Measurements from ENCODE around the gene GALNT3.

The GALNT3 gene

DNA sequence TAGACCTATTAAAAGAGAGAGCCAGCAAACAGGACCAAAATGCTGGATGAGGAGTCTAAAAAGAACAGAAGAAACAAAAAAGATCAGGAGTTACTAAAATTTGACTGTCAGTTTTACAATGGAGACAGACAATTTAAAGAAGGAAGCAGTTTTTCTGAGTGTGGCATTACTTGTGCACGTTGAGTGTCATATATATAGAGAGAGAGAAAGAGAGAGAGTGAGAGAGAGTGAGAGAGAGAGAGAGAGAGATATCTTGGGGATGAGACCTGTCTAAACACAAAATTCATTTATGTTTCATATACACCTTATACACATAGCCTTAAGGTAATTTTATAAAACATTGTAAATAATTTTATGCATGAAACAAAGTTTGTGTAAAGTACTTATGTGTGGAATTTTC, 2.1 kb upstream of the GALNT3 start:
- Histone ChIP-seq H3K36me3 (ENCODE audit: control insufficient read depth, insufficient read depth, low read length) (no peaks in the 10 kb centered on the region), H3K4me1 (ENCODE audit: control insufficient read depth, insufficient read depth, low read length) (peaks cover 1% of the 10 kb centered on the region; the same call in 1 of the 2 replicates), H3K9me3 (ENCODE audit: control insufficient read depth, insufficient read depth, low read length) (no peaks in the 10 kb centered on the region), H3K27me3 (ENCODE audit: control insufficient read depth, insufficient read depth, low read length) (no peaks in the 10 kb centered on the region), H3K4me3 (ENCODE audit: low read length) (no peak overlapping the region), H3K27ac (ENCODE audit: low read length) (no peak overlapping the region)
- DNase-seq (ENCODE audit: low read depth, low spot score) = no peak
- no CpG with 5 or more reads among the region's 1 CpG for whole genome bisulfite sequencing (ENCODE audit: insufficient coverage, insufficient read length)

DNA sequence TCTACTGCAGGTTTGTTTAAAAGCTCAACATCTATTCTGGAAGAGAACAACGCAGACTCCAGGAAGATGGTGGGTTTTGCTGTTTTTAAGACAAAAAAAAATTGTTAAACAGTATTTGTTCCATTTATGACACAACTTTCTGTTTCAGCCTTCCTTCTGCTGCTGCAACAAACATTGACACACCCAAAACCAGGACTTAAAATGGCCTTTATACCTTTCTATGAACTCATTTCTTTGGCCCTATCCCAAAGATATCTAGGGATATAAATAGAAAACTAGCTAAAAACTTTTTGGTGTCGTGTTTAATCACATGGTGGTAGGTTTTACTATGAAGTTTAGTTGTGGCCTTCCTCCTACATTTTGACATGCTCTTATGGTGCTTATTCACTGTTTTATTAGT, 964 bp upstream of the GALNT3 start:
- H3K9me3 ChIP-seq (ENCODE audit: control insufficient read depth, insufficient read depth, low read length) = no peaks in the 10 kb centered on the region
- peak overlapping the region; percentile 63; the same call in 1 of the 2 replicates for H3K4me3 ChIP-seq (ENCODE audit: low read length)
- no peak overlapping the region for H3K27ac ChIP-seq (ENCODE audit: low read length)
- H3K27me3 ChIP-seq (ENCODE audit: control insufficient read depth, insufficient read depth, low read length) = no peaks in the 10 kb centered on the region
- DNase-seq (ENCODE audit: low read depth, low spot score) = no peak
- WGBS (ENCODE audit: insufficient coverage, insufficient read length) = no CpG with 5 or more reads among the region's 2 CpGs
- H3K36me3 ChIP-seq (ENCODE audit: control insufficient read depth, insufficient read depth, low read length) = no peaks in the 10 kb centered on the region
- H3K4me1 ChIP-seq (ENCODE audit: control insufficient read depth, insufficient read depth, low read length) = peaks cover 1% of the 10 kb centered on the region; the same call in 1 of the 2 replicates

DNA sequence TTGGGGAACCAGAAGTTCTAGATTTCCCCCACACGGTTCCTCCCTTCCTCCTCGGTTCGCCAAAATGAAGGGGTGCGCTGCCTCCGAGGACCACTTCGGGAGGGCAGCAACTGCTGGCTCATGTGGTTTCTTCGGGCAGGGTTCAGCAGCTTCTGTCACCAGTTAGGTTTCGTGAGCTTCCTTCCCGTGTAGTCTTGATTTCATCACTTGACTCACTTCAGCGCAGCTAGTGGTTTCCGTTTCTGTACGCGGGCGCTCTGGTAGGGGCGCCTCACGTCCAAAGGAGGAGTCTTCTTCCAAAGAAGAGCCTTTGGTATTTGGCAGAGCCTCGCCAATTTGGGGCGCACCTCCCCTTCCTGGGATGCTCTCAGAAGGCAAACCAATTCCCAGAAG, 485 bp upstream of the GALNT3 start:
- Histone ChIP-seq H3K4me3 (ENCODE audit: low read length) (peak overlapping the region; percentile 63; the same call in 1 of the 2 replicates), H3K27me3 (ENCODE audit: control insufficient read depth, insufficient read depth, low read length) (no peaks in the 10 kb centered on the region), H3K36me3 (ENCODE audit: control insufficient read depth, insufficient read depth, low read length) (no peaks in the 10 kb centered on the region), H3K4me1 (ENCODE audit: control insufficient read depth, insufficient read depth, low read length) (peaks cover 1% of the 10 kb centered on the region; the same call in 1 of the 2 replicates), H3K9me3 (ENCODE audit: control insufficient read depth, insufficient read depth, low read length) (no peaks in the 10 kb centered on the region), H3K27ac (ENCODE audit: low read length) (no peak overlapping the region)
- no peak for DNase-seq (ENCODE audit: low read depth, low spot score)
- WGBS (ENCODE audit: insufficient coverage, insufficient read length) = no CpG with 5 or more reads among the region's 18 CpGs

DNA sequence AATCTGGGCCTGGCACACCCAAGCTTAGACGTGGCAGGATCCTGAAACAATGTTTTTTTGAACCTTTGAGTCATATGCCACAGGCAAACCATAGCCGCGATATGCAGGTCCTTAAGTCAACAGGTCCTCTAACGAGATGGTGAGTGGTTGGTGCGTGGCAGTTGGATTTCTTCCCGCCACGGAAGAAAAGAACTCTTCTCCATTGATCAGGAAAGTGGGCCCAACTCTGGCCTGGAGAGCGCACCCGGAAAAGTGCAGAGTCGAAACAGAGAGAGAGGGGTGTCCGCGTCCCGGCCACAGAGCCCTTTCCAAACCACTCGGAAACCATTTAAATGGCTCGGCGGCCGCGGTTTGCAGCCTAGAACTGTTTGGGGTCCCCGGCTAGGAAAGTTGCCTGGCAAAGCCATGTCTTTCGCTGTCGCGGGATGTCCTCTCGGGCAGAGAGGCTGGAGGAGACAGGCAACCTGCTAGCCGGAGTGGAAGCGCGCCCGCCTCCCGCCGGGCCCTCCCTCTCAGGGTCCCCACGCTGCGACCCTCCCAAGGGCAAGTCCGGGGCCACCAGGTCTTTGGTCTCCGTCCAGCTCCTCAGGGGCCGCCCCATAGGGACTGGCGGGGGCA, 777 bp downstream of the GALNT3 start:
- H3K27me3 ChIP-seq (ENCODE audit: control insufficient read depth, insufficient read depth, low read length) = no peaks in the 10 kb centered on the region
- peaks cover 1% of the 10 kb centered on the region; the same call in 1 of the 2 replicates for H3K4me1 ChIP-seq (ENCODE audit: control insufficient read depth, insufficient read depth, low read length)
- DNase-seq (ENCODE audit: low read depth, low spot score) = no peak
- no CpG with 5 or more reads among the region's 35 CpGs for WGBS (ENCODE audit: insufficient coverage, insufficient read length)
- no peak overlapping the region for H3K27ac ChIP-seq (ENCODE audit: low read length)
- H3K9me3 ChIP-seq (ENCODE audit: control insufficient read depth, insufficient read depth, low read length) = no peaks in the 10 kb centered on the region
- H3K4me3 ChIP-seq (ENCODE audit: low read length) = peak overlapping the region; percentile 63
- no peaks in the 10 kb centered on the region for H3K36me3 ChIP-seq (ENCODE audit: control insufficient read depth, insufficient read depth, low read length)

DNA sequence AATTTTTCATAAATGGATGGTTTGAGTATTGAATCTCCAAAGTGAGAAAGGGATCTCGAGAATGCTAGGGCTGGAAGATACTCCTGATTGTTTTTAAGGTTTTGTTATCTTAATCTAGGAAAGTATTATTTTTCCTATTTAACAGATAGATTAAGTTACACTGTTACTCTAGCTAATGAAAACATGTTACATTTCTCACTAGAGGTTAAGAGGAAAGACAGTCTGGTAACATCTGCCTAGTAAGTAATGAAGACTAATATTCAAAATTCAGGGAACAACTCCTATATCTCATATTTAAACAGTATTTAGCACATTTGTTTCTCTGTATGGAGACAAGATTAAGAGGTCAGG, 2.0 kb downstream of the GALNT3 start:
- no peaks in the 10 kb centered on the region; the same call in 1 of the 2 replicates for H3K36me3 ChIP-seq (ENCODE audit: control insufficient read depth, insufficient read depth, low read length)

DNA sequence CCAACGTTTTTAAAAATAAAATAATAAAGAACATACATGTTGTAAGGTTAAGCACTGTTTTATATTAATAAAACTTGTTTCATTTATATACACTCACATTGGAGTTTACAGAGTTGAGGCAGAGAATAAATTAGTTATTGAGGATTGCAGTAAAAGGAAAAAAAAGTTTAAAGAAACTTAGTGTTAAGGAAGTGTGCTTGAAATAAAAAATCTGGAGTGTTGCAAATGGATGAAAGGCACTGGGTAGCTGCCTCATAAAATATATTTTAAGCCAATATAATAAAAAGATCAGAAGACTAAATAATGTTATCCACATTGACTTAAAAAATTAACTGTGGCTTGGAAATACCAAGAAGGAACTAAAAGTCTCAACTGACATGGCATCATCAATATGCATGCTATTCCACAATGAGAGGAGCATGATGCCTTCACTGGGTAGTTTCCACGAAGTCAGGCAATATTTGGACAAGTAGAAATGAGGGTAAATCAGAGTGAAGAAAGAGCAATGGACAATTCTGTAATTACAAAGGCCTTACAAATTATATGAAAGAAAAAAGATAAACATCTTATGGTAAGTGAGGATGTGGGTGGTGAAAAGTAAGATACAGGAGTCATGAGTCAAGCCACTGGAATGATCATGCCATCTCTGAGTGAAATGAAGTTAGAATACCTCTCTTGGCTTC, 2.5 kb downstream of the GALNT3 start:
- DNase-seq (ENCODE audit: low read depth, low spot score) = no peak

More for the DNA sequence above, 2.0 kb downstream of the GALNT3 start:
- Histone ChIP-seq H3K27ac (ENCODE audit: low read length) (no peak overlapping the region), H3K4me3 (ENCODE audit: low read length) (no peak overlapping the region), H3K27me3 (ENCODE audit: control insufficient read depth, insufficient read depth, low read length) (no peaks in the 10 kb centered on the region), H3K9me3 (ENCODE audit: control insufficient read depth, insufficient read depth, low read length) (no peaks in the 10 kb centered on the region), H3K4me1 (ENCODE audit: control insufficient read depth, insufficient read depth, low read length) (peaks cover 1% of the 10 kb centered on the region; the same call in 1 of the 2 replicates)
- DNase-seq (ENCODE audit: low read depth, low spot score) = no peak
- WGBS (ENCODE audit: insufficient coverage, insufficient read length) = no CpG with 5 or more reads among the region's 1 CpG

DNA sequence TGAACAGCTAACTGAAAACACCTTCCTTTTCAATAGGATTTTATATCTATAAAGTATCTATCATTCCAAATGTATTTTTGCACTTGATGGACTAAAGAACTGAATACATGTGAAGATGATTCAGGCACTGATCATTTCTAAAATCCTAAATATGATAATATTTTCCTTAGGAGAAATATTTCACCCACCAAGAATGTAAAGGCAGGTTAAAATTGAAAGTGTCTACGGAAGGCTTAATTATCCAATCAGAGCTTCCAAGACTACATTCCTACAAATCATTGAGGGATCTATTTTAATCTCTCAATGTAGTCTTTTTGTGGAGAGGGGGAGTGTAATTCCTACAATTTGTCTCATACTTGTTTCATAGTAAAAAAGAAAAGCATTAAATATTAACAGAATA, 3.6 kb downstream of the GALNT3 start:
- Histone ChIP-seq H3K9me3 (ENCODE audit: control insufficient read depth, insufficient read depth, low read length) (no peaks in the 10 kb centered on the region), H3K4me3 (ENCODE audit: low read length) (no peak overlapping the region), H3K4me1 (ENCODE audit: control insufficient read depth, insufficient read depth, low read length) (peaks cover 1% of the 10 kb centered on the region; the same call in 1 of the 2 replicates), H3K36me3 (ENCODE audit: control insufficient read depth, insufficient read depth, low read length) (no peaks in the 10 kb centered on the region; the same call in 1 of the 2 replicates), H3K27ac (ENCODE audit: low read length) (no peak overlapping the region), H3K27me3 (ENCODE audit: control insufficient read depth, insufficient read depth, low read length) (no peaks in the 10 kb centered on the region)
- no peak for DNase-seq (ENCODE audit: low read depth, low spot score)
- no CpG with 5 or more reads among the region's 1 CpG for WGBS (ENCODE audit: insufficient coverage, insufficient read length)

More for the DNA sequence above, 2.5 kb downstream of the GALNT3 start:
- Histone ChIP-seq H3K9me3 (ENCODE audit: control insufficient read depth, insufficient read depth, low read length) (no peaks in the 10 kb centered on the region), H3K27me3 (ENCODE audit: control insufficient read depth, insufficient read depth, low read length) (no peaks in the 10 kb centered on the region), H3K4me3 (ENCODE audit: low read length) (no peak overlapping the region), H3K4me1 (ENCODE audit: control insufficient read depth, insufficient read depth, low read length) (peaks cover 2% of the 10 kb centered on the region; the same call in 1 of the 2 replicates), H3K36me3 (ENCODE audit: control insufficient read depth, insufficient read depth, low read length) (no peaks in the 10 kb centered on the region; the same call in 1 of the 2 replicates), H3K27ac (ENCODE audit: low read length) (no peak overlapping the region)
- no CpG with 5 or more reads among the region's 2 CpGs for WGBS (ENCODE audit: insufficient coverage, insufficient read length)

DNA sequence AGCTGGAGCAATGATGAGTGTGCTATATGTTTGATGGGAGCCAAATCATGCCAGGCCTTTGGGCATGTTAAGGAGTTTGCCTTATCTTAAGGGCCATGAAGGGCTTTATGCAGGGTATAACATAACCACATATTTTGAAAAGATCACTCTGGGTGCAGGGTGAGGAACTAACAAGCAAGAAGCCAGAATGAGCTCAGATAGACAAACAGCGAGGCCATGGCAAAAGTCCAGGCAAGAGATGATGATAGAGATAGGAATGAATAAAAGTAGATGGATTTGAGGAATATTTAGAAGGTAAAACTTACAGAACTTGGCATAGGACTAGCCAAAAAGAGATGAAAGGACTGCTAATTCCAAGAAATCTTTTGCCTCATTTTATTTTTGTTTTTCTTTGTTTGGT, 6.7 kb downstream of the GALNT3 start:
- H3K9me3 ChIP-seq (ENCODE audit: control insufficient read depth, insufficient read depth, low read length) = no peaks in the 10 kb centered on the region
- peaks cover 1% of the 10 kb centered on the region; the same call in 1 of the 2 replicates for H3K4me1 ChIP-seq (ENCODE audit: control insufficient read depth, insufficient read depth, low read length)
- H3K4me3 ChIP-seq (ENCODE audit: low read length) = no peak overlapping the region
- no peaks in the 10 kb centered on the region; the same call in 1 of the 2 replicates for H3K36me3 ChIP-seq (ENCODE audit: control insufficient read depth, insufficient read depth, low read length)
- no peak for DNase-seq (ENCODE audit: low read depth, low spot score)
- WGBS (ENCODE audit: insufficient coverage, insufficient read length) = no CpG with 5 or more reads among the region's 1 CpG
- H3K27ac ChIP-seq (ENCODE audit: low read length) = no peak overlapping the region
- H3K27me3 ChIP-seq (ENCODE audit: control insufficient read depth, insufficient read depth, low read length) = no peaks in the 10 kb centered on the region

DNA sequence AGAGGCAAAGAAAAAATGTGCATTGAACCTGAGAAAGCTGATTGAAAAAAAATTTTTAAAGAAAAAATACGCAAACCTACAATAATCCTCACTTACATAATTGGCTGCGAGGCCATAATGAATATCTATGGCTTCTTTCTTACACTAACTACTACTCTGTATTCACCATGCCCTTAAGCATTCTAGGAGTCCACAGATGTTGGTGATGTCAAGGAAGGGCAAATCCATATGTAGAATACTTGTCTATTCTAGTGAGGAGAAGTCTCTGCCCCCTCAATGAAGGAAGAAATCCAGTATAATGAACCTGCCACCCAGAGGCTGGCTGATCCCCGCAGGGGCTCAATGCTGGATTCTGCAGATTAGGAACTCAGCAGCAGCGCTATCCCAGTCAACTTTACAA, 14.3 kb downstream of the GALNT3 start:
- Histone ChIP-seq H3K27ac (ENCODE audit: low read length) (no peak overlapping the region), H3K4me1 (ENCODE audit: control insufficient read depth, insufficient read depth, low read length) (peaks cover 8% of the 10 kb centered on the region), H3K9me3 (ENCODE audit: control insufficient read depth, insufficient read depth, low read length) (no peaks in the 10 kb centered on the region), H3K36me3 (ENCODE audit: control insufficient read depth, insufficient read depth, low read length) (no peaks in the 10 kb centered on the region), H3K4me3 (ENCODE audit: low read length) (no peak overlapping the region), H3K27me3 (ENCODE audit: control insufficient read depth, insufficient read depth, low read length) (no peaks in the 10 kb centered on the region)
- no CpG with 5 or more reads among the region's 4 CpGs for WGBS (ENCODE audit: insufficient coverage, insufficient read length)
- DNase-seq (ENCODE audit: low read depth, low spot score) = no peak

DNA sequence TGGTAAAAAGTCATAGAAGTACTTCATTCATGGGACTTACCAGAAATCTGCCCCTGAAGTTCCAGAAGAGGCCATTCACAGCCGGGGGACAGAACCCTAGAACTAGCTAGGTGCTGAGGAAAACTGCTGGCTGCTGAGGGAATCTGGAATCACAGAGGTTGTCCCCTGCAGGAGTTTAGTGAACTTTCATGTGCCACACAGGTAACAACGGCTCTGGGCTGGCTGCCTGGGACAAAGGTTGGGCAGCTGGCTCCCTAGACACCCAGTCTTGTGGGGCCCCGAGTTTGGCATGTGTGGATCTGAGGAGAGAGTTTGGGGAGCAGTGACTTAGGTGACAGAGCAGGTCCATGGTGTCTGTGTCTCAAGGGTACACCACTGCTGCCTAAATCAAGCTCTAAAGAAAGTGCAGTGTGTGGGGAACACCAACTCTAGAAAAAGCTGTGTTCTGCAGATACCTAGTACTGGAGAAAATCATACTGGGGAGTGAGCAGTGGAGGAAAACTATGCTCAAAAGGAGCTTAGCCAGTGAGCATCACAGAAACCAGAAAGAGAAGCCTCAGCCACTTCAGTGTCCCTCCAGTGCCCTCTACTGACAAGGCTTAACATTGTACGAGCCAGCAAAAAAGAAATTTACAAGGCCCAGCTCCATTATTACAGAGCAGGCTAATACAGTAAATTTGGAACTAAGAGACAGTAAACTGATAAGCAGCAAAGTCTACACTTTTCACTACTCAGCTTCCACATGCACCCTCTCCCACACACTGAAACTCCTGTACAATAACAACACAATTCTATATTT, 15.2 kb downstream of the GALNT3 start:
- WGBS (ENCODE audit: insufficient coverage, insufficient read length) = no CpG with 5 or more reads among the region's 4 CpGs
- no peak overlapping the region for H3K27ac ChIP-seq (ENCODE audit: low read length)

More for the DNA sequence above, 15.2 kb downstream of the GALNT3 start:
- Histone ChIP-seq H3K4me1 (ENCODE audit: control insufficient read depth, insufficient read depth, low read length) (peaks cover 8% of the 10 kb centered on the region), H3K27me3 (ENCODE audit: control insufficient read depth, insufficient read depth, low read length) (no peaks in the 10 kb centered on the region), H3K9me3 (ENCODE audit: control insufficient read depth, insufficient read depth, low read length) (no peaks in the 10 kb centered on the region), H3K4me3 (ENCODE audit: low read length) (no peak overlapping the region), H3K36me3 (ENCODE audit: control insufficient read depth, insufficient read depth, low read length) (no peaks in the 10 kb centered on the region)
- DNase-seq (ENCODE audit: low read depth, low spot score) = no peak

All from iPS DF 6.9 (cell line).